ENCODE results near the gene NHLH1.

DNA sequence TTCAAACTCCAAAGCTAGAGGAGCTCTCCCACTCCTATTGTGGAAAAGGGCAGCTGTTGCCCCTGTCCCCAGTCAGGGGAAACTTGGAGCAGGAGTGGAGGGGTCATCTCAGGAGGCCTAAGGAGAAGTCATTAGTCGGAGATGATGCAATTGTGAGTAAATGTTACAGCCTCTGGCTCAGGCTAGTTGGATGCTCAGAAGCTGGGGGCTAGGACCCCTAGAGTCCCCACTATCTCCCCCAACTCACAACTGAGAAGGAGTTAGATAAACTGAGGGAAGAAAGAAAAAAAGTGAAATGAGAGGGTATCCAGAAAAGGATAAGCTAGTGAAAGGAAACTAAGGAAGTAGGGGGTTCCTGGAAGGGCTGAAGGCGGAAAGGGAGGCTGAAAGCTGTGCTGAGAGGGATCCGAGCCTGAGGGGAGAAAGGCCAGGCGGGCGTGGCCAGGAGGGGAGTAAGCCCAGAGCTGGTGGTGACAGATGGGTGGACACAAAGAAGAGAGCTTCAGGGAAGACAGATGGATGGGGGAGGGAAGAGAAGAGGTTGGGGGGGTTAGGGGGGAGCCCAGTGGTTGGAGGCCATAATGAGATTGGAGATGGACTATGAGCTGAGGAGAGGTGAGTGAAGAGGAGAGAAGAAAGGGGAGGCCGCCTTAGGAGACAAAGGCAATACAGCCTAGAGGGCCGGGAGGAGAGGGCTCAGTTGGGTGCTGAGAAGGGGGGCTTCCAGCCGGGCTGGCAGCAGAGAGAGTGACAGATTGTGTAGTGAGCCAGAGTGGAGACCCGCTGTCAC is 4.5 kb upstream of the NHLH1 start:
- TF ChIP-seq CEBPB (IDR thresholded peaks at IDR 0.05; ENCODE audit: borderline replicate concordance in 1 of 2, low read depth in 2 of 2, low read length in 2 of 2) (no peak), YY1 (IDR thresholded peaks at IDR 0.05; ENCODE audit: low read depth, low read length) (no peak), SP1 (IDR thresholded peaks at IDR 0.05; ENCODE audit: low read depth, low read length) (no peak), BCL11A (IDR thresholded peaks at IDR 0.05; ENCODE audit: low read depth, low read length) (no peak), FOXK2 (IDR thresholded peaks at IDR 0.05) (no peak), HDAC6 (IDR thresholded peaks at IDR 0.05; ENCODE audit: unreplicated experiment) (no peak), RAD51 (IDR thresholded peaks at IDR 0.05) (no peak), CREB1 (IDR thresholded peaks at IDR 0.05; ENCODE audit: low read depth) (no peak), POLR2AphosphoS5 (IDR thresholded peaks at IDR 0.05; ENCODE audit: low read length) (no peak), TCF7 (IDR thresholded peaks at IDR 0.05; ENCODE audit: borderline replicate concordance) (no peak)
- TF ChIP-seq, protein P1, sequence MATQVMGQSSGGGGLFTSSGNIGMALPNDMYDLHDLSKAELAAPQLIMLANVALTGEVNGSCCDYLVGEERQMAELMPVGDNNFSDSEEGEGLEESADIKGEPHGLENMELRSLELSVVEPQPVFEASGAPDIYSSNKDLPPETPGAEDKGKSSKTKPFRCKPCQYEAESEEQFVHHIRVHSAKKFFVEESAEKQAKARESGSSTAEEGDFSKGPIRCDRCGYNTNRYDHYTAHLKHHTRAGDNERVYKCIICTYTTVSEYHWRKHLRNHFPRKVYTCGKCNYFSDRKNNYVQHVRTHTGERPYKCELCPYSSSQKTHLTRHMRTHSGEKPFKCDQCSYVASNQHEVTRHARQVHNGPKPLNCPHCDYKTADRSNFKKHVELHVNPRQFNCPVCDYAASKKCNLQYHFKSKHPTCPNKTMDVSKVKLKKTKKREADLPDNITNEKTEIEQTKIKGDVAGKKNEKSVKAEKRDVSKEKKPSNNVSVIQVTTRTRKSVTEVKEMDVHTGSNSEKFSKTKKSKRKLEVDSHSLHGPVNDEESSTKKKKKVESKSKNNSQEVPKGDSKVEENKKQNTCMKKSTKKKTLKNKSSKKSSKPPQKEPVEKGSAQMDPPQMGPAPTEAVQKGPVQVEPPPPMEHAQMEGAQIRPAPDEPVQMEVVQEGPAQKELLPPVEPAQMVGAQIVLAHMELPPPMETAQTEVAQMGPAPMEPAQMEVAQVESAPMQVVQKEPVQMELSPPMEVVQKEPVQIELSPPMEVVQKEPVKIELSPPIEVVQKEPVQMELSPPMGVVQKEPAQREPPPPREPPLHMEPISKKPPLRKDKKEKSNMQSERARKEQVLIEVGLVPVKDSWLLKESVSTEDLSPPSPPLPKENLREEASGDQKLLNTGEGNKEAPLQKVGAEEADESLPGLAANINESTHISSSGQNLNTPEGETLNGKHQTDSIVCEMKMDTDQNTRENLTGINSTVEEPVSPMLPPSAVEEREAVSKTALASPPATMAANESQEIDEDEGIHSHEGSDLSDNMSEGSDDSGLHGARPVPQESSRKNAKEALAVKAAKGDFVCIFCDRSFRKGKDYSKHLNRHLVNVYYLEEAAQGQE (IDR thresholded peaks at IDR 0.05; ENCODE audit: low read depth, low read length), result no peak
- TF ChIP-seq, protein P2, sequence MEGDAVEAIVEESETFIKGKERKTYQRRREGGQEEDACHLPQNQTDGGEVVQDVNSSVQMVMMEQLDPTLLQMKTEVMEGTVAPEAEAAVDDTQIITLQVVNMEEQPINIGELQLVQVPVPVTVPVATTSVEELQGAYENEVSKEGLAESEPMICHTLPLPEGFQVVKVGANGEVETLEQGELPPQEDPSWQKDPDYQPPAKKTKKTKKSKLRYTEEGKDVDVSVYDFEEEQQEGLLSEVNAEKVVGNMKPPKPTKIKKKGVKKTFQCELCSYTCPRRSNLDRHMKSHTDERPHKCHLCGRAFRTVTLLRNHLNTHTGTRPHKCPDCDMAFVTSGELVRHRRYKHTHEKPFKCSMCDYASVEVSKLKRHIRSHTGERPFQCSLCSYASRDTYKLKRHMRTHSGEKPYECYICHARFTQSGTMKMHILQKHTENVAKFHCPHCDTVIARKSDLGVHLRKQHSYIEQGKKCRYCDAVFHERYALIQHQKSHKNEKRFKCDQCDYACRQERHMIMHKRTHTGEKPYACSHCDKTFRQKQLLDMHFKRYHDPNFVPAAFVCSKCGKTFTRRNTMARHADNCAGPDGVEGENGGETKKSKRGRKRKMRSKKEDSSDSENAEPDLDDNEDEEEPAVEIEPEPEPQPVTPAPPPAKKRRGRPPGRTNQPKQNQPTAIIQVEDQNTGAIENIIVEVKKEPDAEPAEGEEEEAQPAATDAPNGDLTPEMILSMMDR (IDR thresholded peaks at IDR 0.05 in 2 of 3, conservative IDR thresholded peaks at IDR 0.05 in 1 of 3; ENCODE audit: control insufficient read depth in 2 of 3, extremely low read depth in 1 of 3, insufficient read depth in 1 of 3, low read depth in 3 of 3, low read length in 3 of 3), result no peak
- TF ChIP-seq, protein P3, sequence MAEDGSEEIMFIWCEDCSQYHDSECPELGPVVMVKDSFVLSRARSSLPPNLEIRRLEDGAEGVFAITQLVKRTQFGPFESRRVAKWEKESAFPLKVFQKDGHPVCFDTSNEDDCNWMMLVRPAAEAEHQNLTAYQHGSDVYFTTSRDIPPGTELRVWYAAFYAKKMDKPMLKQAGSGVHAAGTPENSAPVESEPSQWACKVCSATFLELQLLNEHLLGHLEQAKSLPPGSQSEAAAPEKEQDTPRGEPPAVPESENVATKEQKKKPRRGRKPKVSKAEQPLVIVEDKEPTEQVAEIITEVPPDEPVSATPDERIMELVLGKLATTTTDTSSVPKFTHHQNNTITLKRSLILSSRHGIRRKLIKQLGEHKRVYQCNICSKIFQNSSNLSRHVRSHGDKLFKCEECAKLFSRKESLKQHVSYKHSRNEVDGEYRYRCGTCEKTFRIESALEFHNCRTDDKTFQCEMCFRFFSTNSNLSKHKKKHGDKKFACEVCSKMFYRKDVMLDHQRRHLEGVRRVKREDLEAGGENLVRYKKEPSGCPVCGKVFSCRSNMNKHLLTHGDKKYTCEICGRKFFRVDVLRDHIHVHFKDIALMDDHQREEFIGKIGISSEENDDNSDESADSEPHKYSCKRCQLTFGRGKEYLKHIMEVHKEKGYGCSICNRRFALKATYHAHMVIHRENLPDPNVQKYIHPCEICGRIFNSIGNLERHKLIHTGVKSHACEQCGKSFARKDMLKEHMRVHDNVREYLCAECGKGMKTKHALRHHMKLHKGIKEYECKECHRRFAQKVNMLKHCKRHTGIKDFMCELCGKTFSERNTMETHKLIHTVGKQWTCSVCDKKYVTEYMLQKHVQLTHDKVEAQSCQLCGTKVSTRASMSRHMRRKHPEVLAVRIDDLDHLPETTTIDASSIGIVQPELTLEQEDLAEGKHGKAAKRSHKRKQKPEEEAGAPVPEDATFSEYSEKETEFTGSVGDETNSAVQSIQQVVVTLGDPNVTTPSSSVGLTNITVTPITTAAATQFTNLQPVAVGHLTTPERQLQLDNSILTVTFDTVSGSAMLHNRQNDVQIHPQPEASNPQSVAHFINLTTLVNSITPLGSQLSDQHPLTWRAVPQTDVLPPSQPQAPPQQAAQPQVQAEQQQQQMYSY (CRISPR knock-in tag; IDR thresholded peaks at IDR 0.05), result no peak
- TF ChIP-seq, protein P4, sequence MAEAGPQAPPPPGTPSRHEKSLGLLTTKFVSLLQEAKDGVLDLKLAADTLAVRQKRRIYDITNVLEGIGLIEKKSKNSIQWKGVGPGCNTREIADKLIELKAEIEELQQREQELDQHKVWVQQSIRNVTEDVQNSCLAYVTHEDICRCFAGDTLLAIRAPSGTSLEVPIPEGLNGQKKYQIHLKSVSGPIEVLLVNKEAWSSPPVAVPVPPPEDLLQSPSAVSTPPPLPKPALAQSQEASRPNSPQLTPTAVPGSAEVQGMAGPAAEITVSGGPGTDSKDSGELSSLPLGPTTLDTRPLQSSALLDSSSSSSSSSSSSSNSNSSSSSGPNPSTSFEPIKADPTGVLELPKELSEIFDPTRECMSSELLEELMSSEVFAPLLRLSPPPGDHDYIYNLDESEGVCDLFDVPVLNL (IDR thresholded peaks at IDR 0.05; ENCODE audit: low read depth, low read length), result no peak
